Mammary epithelial cell (primary cell): Measurements from ENCODE around the gene NASP.

Experiments
- CTCF ChIP-seq, 2 donors: IDR thresholded peaks in 1 of 2; conservative IDR thresholded peaks in 1 of 2; 2 replicates each; pipeline ENCODE4 v1.5.1; 2011 to 2012; ENCODE audit warnings: inconsistent platforms in 2 of 2, low read length in 2 of 2, mild to moderate bottlenecking in 2 of 2, control low read depth in 1 of 2, low read depth in 1 of 2; ENCODE audit not compliant: insufficient read depth in 1 of 2; ENCODE audit errors: extremely low read depth in 1 of 2
- EZH2 ChIP-seq: IDR thresholded peaks from 2 replicates; pipeline ENCODE4 v1.6.1; 2012; ENCODE audit warnings: low read length, inconsistent platforms, borderline replicate concordance

- no peak for TF ChIP-seq CTCF (conservative IDR thresholded peaks at IDR 0.05 in 1 of 2, IDR thresholded peaks at IDR 0.05 in 1 of 2; ENCODE audit: extremely low read depth in 1 of 2, insufficient read depth in 1 of 2, low read depth in 1 of 2, low read length in 2 of 2)
- no peak for TF ChIP-seq EZH2
These were observed 31.5 kb upstream of the NASP start for GRCh38 chr1:45552331-45552730.
